Measurements from ENCODE around the gene ELOB.

GRCh38 chr16:2768403-2769089 is 8.5 kb downstream of the ELOB start:
- TF ChIP-seq, protein P1, sequence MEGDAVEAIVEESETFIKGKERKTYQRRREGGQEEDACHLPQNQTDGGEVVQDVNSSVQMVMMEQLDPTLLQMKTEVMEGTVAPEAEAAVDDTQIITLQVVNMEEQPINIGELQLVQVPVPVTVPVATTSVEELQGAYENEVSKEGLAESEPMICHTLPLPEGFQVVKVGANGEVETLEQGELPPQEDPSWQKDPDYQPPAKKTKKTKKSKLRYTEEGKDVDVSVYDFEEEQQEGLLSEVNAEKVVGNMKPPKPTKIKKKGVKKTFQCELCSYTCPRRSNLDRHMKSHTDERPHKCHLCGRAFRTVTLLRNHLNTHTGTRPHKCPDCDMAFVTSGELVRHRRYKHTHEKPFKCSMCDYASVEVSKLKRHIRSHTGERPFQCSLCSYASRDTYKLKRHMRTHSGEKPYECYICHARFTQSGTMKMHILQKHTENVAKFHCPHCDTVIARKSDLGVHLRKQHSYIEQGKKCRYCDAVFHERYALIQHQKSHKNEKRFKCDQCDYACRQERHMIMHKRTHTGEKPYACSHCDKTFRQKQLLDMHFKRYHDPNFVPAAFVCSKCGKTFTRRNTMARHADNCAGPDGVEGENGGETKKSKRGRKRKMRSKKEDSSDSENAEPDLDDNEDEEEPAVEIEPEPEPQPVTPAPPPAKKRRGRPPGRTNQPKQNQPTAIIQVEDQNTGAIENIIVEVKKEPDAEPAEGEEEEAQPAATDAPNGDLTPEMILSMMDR (IDR thresholded peaks at IDR 0.05 in 2 of 3, conservative IDR thresholded peaks at IDR 0.05 in 1 of 3; ENCODE audit: control insufficient read depth in 2 of 3, extremely low read depth in 1 of 3, insufficient read depth in 1 of 3, low read depth in 3 of 3, low read length in 3 of 3): no peak
- TF ChIP-seq IRF3 (IDR thresholded peaks at IDR 0.05) (no peak), ZBTB11 (CRISPR knock-in tag; IDR thresholded peaks at IDR 0.05) (no peak), KLF5 (IDR thresholded peaks at IDR 0.05; ENCODE audit: partially characterized antibody) (no peak), POLR2A (IDR thresholded peaks at IDR 0.05; ENCODE audit: low read depth, low read length) (no peak; the same call in 1 of the 2 replicates), EZH2 (IDR thresholded peaks at IDR 0.05; ENCODE audit: borderline replicate concordance, control insufficient read depth, low read depth, low read length) (no peak), ATF3 (IDR thresholded peaks at IDR 0.05; ENCODE audit: borderline replicate concordance, extremely low read depth, low read depth, low read length) (no peak), ATF2 (IDR thresholded peaks at IDR 0.05; ENCODE audit: low read length) (no peak), STAT3 (IDR thresholded peaks at IDR 0.05; ENCODE audit: low read depth, low read length) (no peak), YY1 (IDR thresholded peaks at IDR 0.05; ENCODE audit: low read depth, low read length) (no peak)
- TF ChIP-seq, protein P2, sequence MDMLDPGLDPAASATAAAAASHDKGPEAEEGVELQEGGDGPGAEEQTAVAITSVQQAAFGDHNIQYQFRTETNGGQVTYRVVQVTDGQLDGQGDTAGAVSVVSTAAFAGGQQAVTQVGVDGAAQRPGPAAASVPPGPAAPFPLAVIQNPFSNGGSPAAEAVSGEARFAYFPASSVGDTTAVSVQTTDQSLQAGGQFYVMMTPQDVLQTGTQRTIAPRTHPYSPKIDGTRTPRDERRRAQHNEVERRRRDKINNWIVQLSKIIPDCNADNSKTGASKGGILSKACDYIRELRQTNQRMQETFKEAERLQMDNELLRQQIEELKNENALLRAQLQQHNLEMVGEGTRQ (IDR thresholded peaks at IDR 0.05; ENCODE audit: borderline replicate concordance, low read depth, low read length): no peak
